CD4-positive, alpha-beta T cell treated with Interferon gamma for 1 hour (primary cell): Measurements from ENCODE around the gene GPR146.

Experiments
- DNase-seq: peaks from one replicate; pipeline ENCODE4 v3.0.0-alpha.2; 2020

GPR146 gene

GRCh38 chr7:1079546-1079945 is 35.2 kb downstream of the GPR146 start:
- no peak for DNase-seq

GRCh38 chr7:1080252-1080920 is 36.0 kb downstream of the GPR146 start:
- no peak for DNase-seq

DNA sequence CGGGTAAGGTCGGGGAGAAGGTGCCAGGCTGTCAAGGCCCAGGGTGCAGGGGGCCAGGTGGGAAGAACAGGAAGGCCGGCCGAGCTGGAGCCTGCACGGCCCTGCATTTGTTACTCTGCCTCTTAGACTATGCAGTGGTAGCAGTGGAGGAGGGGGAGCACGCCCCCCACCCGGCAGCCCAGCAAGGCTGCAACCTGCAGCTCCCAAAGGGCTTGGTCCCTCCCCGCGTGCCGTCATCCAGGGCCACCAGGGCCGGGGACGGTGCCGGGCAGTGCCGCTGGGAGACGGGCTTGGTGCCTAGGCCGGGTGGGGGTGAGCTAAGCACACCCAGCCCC is 36.5 kb downstream of the GPR146 start:
- DNase-seq = no peak

- no peak for DNase-seq
Measured at GRCh38 chr7:1081336-1081735, 37.0 kb downstream of the GPR146 start.

DNA sequence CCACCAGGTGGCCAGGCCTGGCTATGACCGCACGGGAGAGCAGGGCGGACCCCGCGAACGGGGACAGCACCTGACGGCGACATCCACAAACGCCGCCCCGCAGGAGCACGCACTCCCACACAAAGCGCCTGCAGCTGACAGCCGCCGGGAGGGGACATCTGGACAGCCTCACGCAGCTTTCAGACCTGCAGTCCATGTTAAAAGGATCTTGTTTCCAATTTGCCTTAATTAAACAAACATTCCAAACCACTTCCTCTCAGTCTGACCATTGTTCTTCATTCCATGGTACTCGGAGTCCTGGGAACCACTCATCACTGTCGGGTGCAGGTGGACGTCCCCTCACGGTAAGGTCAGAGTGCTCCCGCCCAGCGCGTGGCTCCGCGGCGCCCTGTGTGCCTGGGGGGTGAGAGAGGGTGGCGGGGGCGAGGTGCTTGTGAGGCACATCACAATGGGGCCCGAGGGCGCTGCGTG is 37.6 kb downstream of the GPR146 start:
- no peak for DNase-seq

GRCh38 chr7:1083729-1084657 is 39.6 kb downstream of the GPR146 start:
- DNase-seq = no peak

DNA sequence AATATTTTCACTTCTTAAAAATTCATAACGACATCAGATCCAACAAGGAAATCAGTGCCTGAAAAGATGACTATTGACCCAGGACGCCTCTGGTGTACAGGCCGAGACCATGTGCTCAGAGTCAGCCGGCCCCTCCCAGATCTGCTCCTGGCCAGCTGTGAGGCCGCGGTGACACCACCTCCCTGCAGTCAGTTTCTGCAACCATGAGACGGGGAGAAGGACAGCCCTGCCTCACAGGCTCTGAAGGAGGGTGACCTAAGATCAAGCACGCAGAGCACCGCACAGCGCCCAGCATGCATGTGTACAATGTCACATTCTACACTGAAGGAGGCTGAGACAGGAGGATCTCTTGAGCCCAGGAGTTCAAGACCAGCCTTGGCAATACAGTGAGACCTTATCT is 40.9 kb downstream of the GPR146 start:
- no peak for DNase-seq

- DNase-seq = no peak
Measured at GRCh38 chr7:1085910-1086421, 41.6 kb downstream of the GPR146 start.

GRCh38 chr7:1086588-1087464 is 42.5 kb downstream of the GPR146 start:
- peak; percentile 81 for DNase-seq

- no peak for DNase-seq
Measured at GRCh38 chr7:1087465-1087814, 43.1 kb downstream of the GPR146 start.

GRCh38 chr7:1087952-1088920 is 43.9 kb downstream of the GPR146 start, which contains the start of gene GPER1:
GPER1 (plus strand) TSS chr7:1088113; CDS start chr7:1091729, 3,616 bp downstream.
- no peak for DNase-seq

DNA sequence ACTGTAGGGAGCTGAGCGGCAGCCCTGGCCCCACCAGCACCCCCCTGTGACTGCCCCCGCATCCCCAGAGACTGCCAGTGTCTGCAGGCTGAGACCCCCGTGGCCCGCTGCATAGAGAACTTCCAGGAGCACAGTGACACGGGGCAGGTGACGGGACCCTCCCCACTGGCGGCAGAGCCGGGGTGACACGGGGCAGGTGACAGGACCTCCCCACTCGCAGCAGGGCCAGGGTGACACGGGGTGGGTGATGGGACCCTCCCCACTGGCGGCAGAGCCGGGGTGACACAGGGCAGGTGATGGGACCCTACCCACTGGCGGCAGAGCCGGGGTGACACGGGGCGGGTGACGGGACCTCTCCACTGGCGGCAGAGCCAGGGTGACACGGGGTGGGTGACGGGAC is 45.9 kb downstream of the GPR146 start:
- no peak for DNase-seq

DNA sequence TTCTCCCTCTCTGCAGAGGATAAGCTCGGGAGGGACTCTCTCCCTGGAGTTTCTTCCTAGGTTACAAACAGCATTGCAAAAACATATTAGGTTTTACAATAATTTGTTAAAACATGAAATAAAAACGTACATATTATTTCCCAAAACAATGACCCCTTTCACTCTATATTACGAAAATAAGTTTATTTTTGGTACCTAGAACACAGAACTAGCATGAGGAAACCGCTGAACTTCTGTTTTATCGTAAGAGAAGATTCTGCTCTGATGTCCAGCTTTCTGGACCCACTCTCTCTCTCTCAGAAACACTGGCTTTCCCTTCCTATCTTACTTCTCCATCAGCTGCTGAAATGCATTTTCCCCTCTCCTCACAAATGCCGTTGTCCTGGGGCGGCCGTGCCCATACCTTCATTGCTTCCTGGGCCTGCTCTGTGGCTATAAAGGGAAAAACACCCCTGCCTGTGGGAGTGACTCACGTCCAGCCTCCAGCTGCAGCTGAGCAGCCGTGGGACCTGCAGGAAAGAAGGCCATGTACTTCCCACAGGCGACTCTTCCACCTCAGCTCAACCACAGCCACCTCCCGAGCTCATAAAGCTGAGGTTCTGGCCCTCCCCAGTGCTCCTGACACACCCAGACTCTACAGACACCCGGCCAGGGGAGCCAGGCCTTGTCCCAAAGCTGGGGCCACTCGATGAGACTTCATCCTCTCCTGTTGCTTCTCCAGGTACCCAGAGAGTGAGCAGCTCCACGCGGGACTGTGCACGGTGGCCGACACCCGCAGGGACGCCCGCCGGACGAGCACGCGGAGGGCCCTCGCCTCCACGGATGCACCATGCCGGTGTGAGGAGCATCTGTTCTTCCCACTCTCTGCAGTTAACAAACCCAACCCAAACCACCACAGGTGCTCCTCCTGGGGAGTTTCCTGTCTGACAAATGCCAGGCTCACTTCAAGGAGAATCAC is 46.6 kb downstream of the GPR146 start:
- no peak for DNase-seq

- no peak for DNase-seq
Measured at GRCh38 chr7:1091644-1092027, 47.3 kb downstream of the GPR146 start.

- no peak for DNase-seq
Measured at GRCh38 chr7:1092161-1092632, 47.9 kb downstream of the GPR146 start.

- no peak for DNase-seq
Measured at GRCh38 chr7:1092806-1093501, 48.6 kb downstream of the GPR146 start.

- DNase-seq = no peak
Measured at GRCh38 chr7:1093502-1093843, 49.1 kb downstream of the GPR146 start.

- no peak for DNase-seq
Measured at GRCh38 chr7:1093916-1094508, 49.7 kb downstream of the GPR146 start.

DNA sequence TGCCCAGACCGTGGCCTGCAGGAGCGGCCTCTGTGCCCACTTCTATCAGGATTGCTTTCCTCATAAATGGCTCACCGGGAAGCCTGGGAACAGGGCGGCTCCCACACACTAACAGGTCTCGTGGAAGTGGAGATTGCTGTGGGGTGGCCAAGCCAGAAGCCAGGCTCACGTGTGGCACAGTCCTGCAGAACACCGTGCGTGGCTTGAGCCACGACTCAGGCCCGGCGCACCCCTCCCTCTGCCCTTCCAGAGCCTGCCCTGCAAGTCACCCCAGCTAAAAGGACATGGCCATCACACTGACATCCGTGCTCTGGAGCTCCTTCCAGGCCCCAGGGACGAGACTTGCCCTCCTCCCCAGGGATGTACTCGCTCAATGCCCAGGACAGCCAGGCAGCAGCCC is 50.5 kb downstream of the GPR146 start:
- DNase-seq = no peak
